Hematopoietic multipotent progenitor cell treated with erythropoietin and hydrocortisone succinate and interleukin-3 and kit ligand, for 6 days (in vitro differentiated cells): Measurements from ENCODE around the gene ARHGAP27.
A peak's percentile ranks its signal among the peaks of the same experiment; 100 is the strongest.
"Not testable (repeated sequence)": the region's sequence is repeated elsewhere in the genome, so short reads cannot be mapped to it uniquely, and the experiment has no call there.

Source experiments
- DNase-seq: peaks from one replicate; pipeline ENCODE4 v3.0.0-alpha.2; 2015

Gene ARHGAP27

DNA sequence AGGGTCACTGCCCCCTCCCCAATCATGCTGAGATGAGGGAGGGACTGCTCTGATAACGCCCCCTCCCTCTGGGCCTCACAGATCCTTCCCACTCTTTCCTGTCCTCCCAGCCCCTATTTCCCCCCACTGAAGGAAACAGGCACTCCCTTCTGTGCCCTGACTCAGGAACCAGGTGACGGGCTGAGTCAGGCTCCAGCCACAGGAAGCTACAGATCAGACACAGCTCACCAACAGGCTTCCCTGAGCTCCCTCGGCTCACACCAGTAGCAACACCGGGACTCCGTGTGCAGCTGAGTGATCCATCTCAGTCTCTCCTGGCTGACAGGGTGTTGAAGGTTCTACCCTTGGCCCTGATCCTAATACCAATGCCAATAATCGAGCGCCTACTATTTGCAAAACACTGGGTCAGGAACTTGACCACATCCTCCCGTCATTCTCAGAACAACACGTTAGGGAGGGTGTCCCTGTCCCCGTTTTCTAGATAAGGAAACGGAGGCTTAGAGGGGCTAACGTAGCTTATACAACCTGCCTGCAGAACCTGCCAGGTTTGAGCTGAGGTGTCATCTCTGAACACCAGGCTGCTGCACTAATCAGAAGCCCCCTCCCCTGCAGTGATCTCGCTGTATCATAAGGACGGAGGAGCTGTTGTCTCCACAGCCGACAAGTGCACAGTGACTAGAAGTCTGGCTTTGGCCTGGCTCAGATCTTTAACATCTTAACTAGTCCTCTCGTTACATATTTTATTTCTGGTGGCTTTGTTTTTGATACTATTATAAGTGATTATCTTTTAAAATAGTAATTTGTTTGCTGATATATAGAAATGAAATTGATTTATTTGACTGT is 13.5 kb upstream of the ARHGAP27 start:
- DNase-seq = peak; percentile 60

- not testable (repeated sequence) for DNase-seq
Observed at GRCh38 chr17:45444856-45445820, 12.5 kb upstream of the ARHGAP27 start.

DNA sequence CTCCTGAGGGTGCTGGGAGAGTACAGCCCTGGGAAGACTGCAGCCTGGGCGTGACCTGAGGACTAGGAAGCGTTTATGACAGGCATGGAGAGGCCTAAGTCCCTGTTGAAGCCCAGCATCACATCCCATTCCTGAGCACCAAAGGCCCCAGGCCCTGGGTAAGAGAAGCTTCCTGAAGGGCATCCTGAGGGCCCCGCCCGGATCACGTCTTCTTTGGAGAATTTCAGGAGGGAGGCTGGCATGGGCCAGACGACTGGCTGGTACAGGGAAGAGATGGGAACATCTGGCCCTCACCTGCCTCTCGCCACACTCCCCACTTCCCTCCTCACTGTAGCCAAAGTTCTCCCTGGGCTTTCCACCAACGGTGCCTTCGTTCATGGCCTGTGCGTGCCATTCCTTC is 11.6 kb upstream of the ARHGAP27 start:
- not testable (repeated sequence) for DNase-seq

GRCh38 chr17:45443371-45444260 is 10.9 kb upstream of the ARHGAP27 start:
- not testable (repeated sequence) for DNase-seq

- no peak for DNase-seq
Observed at GRCh38 chr17:45441526-45442310, 9.0 kb upstream of the ARHGAP27 start.

DNA sequence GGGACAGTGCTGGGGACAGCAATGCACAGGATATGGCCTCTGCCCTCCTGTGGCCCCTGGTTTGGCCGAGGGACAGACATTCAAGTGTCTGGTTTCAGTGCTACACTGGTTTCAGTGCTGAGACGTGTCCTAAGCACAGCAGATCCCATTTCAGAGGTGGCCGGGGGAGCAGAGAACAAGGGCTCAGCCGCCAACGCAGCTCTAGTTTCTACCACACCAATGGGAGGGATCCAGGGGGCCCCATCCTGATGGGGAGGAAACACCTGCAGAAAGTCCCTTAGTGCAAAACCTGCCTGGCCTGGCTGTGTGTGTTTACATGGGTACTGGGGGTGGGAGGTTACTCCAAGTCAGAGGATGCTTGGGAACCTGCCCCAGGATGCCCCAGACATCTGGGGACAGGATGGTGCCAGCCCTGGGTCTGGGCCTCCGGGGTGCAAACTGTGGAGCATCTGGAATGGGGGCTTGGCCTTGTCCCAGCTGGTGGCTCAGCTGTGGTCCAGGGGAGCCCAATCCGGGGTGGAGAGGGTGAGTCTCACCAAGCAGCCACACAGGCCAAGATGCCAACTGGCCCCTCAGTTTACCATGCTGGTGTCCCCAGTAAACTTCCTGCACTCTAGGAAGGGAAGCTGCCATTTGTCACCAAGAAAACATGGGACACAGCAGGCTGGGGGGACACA is 8.3 kb upstream of the ARHGAP27 start:
- peak; percentile 2 for DNase-seq

GRCh38 chr17:45440161-45440778 is 7.6 kb upstream of the ARHGAP27 start:
- DNase-seq = peak; percentile 36

DNA sequence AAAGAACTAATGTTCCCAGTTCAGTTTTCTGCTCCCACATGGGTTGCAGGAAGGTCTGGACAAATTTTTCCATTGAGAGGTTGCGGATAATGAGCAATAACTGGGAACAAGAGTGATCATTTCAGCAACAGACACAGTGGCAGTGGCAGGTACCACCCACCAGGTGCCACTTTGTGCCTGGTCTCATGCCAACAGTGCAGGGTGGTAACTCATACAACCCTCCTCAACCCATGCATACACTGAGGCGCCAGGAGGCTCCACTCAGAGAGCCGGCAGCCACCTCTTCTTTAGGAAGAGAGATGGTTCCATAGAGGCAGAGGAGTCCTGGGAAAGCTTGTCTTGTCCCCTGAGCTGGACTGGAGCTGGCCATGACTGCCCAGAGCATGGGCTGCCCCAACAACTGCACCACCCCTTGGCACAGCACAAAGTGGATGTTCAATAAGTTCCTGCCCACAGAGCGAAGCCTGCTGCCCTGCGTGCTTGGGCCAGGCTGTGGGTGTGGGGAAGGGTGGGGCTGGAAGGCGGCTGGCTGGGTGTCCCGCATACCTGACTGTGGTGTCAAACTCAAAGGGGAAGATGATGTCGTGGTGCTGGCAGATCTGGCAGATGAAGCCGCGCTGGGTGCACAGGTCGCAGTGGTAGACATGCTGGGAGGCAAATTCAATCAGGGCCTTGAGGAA is 6.4 kb upstream of the ARHGAP27 start:
- peak; percentile 1 for DNase-seq

- DNase-seq = no peak
Observed at GRCh38 chr17:45437465-45438283, 5.0 kb upstream of the ARHGAP27 start.

DNA sequence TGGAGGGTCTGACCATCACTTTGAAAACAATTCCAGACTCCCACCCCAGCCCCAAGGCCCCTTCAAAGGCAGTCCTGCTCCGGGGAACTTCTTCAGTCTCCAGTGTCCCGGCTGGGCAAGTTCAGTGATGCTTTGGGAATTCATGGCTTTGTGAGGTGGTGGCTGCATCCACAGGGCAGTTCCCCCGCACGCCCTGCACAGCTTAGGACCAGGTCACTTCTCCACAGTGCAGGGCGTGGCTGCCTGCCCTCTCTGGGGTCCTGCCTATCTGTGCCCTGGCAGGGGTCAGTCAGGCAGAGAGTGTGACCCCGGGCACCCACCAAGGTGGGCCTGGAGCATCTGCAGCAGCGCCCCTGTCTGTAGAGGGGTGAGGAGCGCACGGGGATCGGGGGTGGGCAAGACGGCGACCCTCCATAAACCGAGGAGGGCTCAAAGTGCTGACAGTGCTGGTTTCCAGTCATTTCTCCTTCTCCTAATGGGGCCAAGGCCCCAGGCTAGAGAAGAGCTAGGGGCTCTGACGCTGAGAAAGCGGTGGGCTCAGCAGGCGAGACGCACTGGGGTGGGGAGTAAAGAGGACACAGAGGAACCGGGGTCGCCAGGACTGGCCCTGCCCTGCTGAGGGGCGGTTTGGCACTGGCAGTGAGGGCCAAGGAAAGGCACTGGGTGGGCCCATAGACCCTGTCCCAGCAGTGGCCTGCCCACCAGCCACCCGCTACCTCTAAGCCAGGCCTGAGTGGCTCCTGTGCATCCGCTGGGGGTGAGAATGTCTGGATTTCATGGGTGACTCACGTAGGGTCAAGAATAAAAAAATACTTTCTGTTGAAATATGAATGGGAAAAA is 4.2 kb upstream of the ARHGAP27 start:
- DNase-seq = no peak

DNA sequence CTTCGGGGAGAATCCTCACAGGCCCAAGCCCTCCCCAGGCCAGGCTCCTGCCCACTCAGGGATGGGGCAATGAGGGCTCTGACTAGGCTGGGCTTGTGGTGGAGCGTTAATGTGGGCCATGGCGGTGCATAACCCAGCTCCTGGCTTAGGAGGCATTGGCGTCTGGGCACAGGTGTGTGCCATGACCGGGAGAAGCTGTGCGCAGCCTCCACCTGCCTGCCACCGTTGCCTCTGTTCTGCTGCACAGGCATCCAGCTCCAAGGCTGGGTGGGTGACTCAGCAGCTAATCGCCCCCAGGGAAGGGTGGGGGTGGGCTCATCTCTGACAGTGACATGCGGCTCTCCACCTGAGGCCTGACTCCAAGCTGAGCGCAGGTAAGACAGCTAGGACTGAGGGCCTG is 3.5 kb upstream of the ARHGAP27 start:
- no peak for DNase-seq

DNA sequence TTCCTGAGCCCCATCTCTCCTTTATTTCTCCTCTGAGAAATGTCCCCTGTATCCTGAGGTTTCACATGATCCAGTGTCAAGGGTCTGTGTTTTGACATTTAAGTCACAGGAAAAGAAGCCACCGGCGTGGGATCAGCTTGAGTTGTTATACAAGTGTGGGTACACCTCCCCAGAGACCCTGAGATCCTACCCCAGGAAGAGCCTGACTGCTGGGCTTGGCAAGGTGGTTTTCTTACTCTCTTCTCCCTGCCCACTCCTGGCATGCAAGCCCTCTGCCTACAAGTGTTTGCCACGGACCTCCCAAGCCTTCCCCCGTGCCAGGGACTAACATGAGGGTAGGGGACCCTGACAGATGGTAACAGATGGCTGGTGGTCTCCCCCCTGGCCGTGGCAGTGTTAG is 2.8 kb upstream of the ARHGAP27 start:
- DNase-seq = no peak

DNA sequence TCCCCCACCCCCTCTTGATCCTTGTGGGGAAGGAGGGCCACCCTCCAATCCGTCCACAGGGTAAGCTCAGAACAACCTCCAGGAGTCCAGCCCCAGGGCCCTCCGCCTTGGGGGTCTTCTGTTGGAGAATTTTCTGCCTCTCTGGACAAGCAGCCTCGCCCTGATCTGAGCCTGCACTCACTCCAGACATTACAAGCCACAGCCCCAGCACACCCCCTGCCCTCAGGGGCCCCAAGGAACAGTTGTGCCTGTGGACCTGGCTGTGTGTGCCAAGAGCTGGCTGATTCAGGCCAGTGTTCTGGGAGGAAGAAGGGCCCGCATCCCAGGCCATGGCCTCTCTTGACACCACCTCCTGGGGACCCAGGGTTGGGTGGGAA is 477 bp upstream of the ARHGAP27 start:
- DNase-seq = peak; percentile 9

- DNase-seq = peak; percentile 88
Observed at GRCh38 chr17:45431531-45432404, 902 bp downstream of the ARHGAP27 start.

DNA sequence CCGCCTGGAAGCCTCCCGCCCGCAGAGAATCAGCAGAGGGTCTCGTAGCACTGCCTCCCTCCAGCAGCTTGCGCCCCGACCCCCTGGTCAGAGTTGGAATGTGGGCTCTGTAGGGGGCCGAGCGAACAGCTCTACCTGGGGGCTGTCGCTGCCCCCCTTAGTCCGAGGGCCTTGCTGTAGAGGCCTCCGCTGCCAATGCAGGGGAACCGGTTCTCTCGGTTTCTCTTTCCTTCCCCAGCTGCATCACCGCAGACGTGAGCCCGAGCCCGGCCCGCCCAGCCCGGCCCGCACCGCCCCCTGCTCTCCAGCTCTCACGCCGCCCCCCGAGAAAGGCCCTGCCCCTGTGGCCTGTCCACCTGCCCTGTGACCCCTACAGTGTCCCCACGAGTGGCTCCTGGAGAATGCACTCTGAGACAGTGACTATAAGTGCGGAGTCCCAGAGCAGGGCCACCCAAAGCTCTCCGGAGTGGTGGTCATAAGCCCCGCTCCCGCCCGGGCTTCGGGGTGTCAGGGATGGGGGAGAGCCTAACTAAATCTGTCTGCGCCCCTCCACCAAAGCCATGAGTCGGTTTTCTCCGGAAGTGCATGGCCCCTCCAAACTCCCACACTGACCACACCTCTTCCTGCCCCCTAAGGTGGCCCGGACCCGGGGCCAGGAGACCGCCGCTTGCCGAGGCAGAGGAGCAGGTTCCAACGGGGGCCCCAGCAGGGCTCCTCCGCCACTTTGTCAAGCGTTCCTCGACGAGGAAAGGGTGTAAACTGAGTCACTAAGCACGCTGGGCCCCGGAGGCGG is 1.7 kb downstream of the ARHGAP27 start:
- DNase-seq = peak; percentile 26

DNA sequence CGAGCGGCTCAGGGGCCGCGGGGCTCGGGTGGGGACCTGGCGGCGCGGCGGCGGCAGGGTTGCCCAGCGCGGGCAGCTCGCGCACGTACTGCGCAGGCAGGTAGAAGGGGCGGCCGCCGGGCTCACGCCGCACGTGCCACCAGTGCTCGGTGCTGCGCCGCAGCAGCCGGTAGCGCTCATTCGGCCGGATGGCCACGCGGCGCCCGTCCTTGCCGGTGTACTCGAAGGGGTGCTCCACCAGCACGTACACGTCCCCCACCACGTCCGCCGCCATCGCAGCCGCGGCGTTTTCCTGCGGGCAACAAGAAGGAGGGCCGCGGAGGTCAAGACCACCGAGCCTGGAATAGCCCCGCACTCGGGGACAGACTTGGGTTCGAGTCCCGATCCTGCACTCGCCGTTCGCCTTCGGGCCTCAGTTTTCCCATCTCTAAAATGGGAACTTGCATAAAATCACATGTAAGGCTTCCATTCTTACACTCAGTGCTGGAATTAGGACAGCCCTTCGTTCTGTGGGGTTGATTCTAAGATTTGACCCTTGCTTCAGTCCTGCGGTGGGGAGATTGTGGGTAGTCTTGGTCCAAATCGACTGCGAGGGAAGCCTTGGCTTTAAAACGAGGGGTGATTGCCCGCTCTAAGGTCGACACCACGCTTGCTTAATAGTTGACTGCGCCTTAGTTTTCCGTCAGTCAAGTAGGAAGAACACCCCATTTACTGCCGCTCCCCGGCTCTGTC is 2.5 kb downstream of the ARHGAP27 start:
- DNase-seq = no peak
